HepG2 (cell line): Measurements from ENCODE around the gene BAZ1B. TPM values are rescaled to one million over a fixed set of nuclear protein-coding genes. Genes with fewer than 3 reads are reported as not detected.

Experiments
- BRF2 ChIP-seq: sonication (generic); formaldehyde crosslinking; IDR thresholded peaks from 2 replicates; pipeline ENCODE4 v1.8.1; 2022; ENCODE audit warnings: mild to moderate bottlenecking, missing genetic modification reagents
- CREB3 ChIP-seq: sonication (generic); formaldehyde crosslinking; IDR thresholded peaks from 2 replicates; pipeline ENCODE4 v1.5.0; 2020; ENCODE audit warnings: missing genetic modification reagents
- GPN1 ChIP-seq: sonication (generic); formaldehyde crosslinking; IDR thresholded peaks from 2 replicates; pipeline ENCODE4 v1.5.1; 2020; ENCODE audit warnings: missing genetic modification reagents, borderline replicate concordance
- JUN ChIP-seq: sonication (generic); formaldehyde crosslinking; IDR thresholded peaks from 2 replicates; pipeline ENCODE4 v1.4.0; 2020; ENCODE audit warnings: mild to moderate bottlenecking, missing genetic modification reagents
- KAT2B ChIP-seq: fragments of 150-350 bp; IDR thresholded peaks from 2 replicates; pipeline ENCODE4 v1.6.1; 2014; ENCODE audit warnings: low read depth, low read length, borderline replicate concordance
- LBX2 ChIP-seq: sonication (generic); formaldehyde crosslinking; IDR thresholded peaks from 2 replicates; pipeline ENCODE4 v1.5.0; 2020; ENCODE audit warnings: missing genetic modification reagents, mild to moderate bottlenecking, borderline replicate concordance
- MAZ ChIP-seq, 2 experiments: sonication (generic) in 1 of 2; formaldehyde crosslinking in 1 of 2; IDR thresholded peaks; 2 replicates each; pipeline versions ENCODE4 v1.5.0 to v1.6.1; 2012 to 2020; ENCODE audit warnings: low read depth in 2 of 2, mild to moderate bottlenecking in 2 of 2, borderline replicate concordance in 1 of 2, improper control_type of control experiment in 1 of 2, low read length in 1 of 2, missing genetic modification reagents in 1 of 2, moderate library complexity in 1 of 2
- PTBP1 ChIP-seq: fragments of 200-400 bp; formaldehyde crosslinking; IDR thresholded peaks from 2 replicates; pipeline ENCODE4 v1.6.1; 2018; ENCODE audit warnings: low read length, low read depth; ENCODE audit not compliant: poor library complexity, severe bottlenecking
- RBM39 ChIP-seq: fragments of 200-400 bp; formaldehyde crosslinking; IDR thresholded peaks from one replicate; pipeline ENCODE4 v1.6.1; 2018; ENCODE audit warnings: antibody characterized with exemption, mild to moderate bottlenecking, low read depth, low read length; ENCODE audit not compliant: poor library complexity, severe bottlenecking
- RNF219 ChIP-seq: sonication (generic); formaldehyde crosslinking; IDR thresholded peaks from 2 replicates; pipeline ENCODE4 v1.5.0; 2020; ENCODE audit warnings: mild to moderate bottlenecking, missing genetic modification reagents
- TCF12 ChIP-seq, 2 experiments: fragments of 450-650 bp in 1 of 2; sonication (generic) in 1 of 2; formaldehyde crosslinking in 1 of 2; IDR thresholded peaks; 2 replicates each; pipeline versions ENCODE4 v1.6.1 to v1.8.0; 2017 to 2022; ENCODE audit warnings: antibody characterized with exemption in 1 of 2, mild to moderate bottlenecking in 1 of 2, missing genetic modification reagents in 1 of 2, moderate library complexity in 1 of 2
- ZBTB4 ChIP-seq: sonication (generic); formaldehyde crosslinking; IDR thresholded peaks from 2 replicates; pipeline ENCODE4 v1.4.0; 2020; ENCODE audit warnings: missing genetic modification reagents, mild to moderate bottlenecking, borderline replicate concordance
- ZNF207 ChIP-seq: fragments of 450-650 bp; IDR thresholded peaks from 2 replicates; pipeline ENCODE4 v1.6.1; 2016; ENCODE audit warnings: antibody characterized with exemption, borderline replicate concordance
- ZNF354B ChIP-seq: sonication (generic); formaldehyde crosslinking; IDR thresholded peaks from 2 replicates; pipeline ENCODE4 v1.8.0; 2022; ENCODE audit warnings: mild to moderate bottlenecking, missing genetic modification reagents
- ZNF501 ChIP-seq: sonication (generic); formaldehyde crosslinking; IDR thresholded peaks from 2 replicates; pipeline ENCODE4 v1.5.1; 2020; ENCODE audit warnings: mild to moderate bottlenecking, moderate library complexity, missing genetic modification reagents
- ZNF615 ChIP-seq: sonication (generic); formaldehyde crosslinking; IDR thresholded peaks from 2 replicates; pipeline ENCODE4 v1.5.0; 2020; ENCODE audit warnings: mild to moderate bottlenecking, missing genetic modification reagents, borderline replicate concordance
- ZNF629 ChIP-seq: sonication (generic); formaldehyde crosslinking; conservative IDR thresholded peaks from 2 replicates; pipeline ENCODE4 v1.5.0; 2020; ENCODE audit warnings: missing genetic modification reagents
- ZNF660 ChIP-seq: sonication (generic); formaldehyde crosslinking; IDR thresholded peaks from 2 replicates; pipeline ENCODE4 v1.5.1; 2020; ENCODE audit warnings: mild to moderate bottlenecking, low read depth, missing genetic modification reagents, borderline replicate concordance
- ZNF782 ChIP-seq: sonication (generic); formaldehyde crosslinking; IDR thresholded peaks from 2 replicates; pipeline ENCODE4 v1.4.0; 2020; ENCODE audit warnings: missing genetic modification reagents, mild to moderate bottlenecking, borderline replicate concordance
- polyA plus RNA-seq, 8 experiments: library from polyadenylated mRNA; depleted of rRNA in 3 of 8; stranded (reverse) in 7 of 8; unstranded in 1 of 8; fragments of >200 nt; fragmentation: Illumina TruSeq in 4 of 8; extraction: Trizol in 4 of 8; gene quantifications; 2 replicates each; pipeline versions ENCODE4 v1.2.1 to v1.2.3, GENCODE V29; 2011 to 2016; ENCODE audit warnings: low read depth in 4 of 8, missing spikeins in 1 of 8, mixed read lengths in 1 of 8; ENCODE audit not compliant: insufficient read depth in 1 of 8
- total RNA-seq, 5 experiments: library from RNA; depleted of rRNA; stranded (reverse); fragments of >200 nt; fragmentation: Illumina TruSeq; extraction: Trizol; gene quantifications; 2 replicates each; pipeline ENCODE4 v1.2.3, GENCODE V29; 2016; ENCODE audit warnings: low read depth in 1 of 5

Gene BAZ1B
- total and polyA plus RNA-seq, 2 of the 13 experiments (the other 11 are each of a cell fraction or from before 2014, with no cell fraction given): 18.6 to 69.4 TPM

GRCh38 chr7:73522105-73522872, at the start of gene BAZ1B (continued):
- TF ChIP-seq TCF12 (IDR thresholded peaks at IDR 0.05): no peak
- no peak for TF ChIP-seq TCF12 (CRISPR knock-in tag; IDR thresholded peaks at IDR 0.05)
- no peak; the same call in 1 of the 2 replicates for TF ChIP-seq RNF219 (CRISPR knock-in tag)
- no peak for TF ChIP-seq BRF2 (CRISPR knock-in tag)
- TF ChIP-seq ZNF354B (CRISPR knock-in tag): no peak
- TF ChIP-seq KAT2B: no peak
- no peak for TF ChIP-seq PTBP1
- TF ChIP-seq ZNF629 (CRISPR knock-in tag): no peak
- TF ChIP-seq LBX2 (CRISPR knock-in tag): no peak; the same call in 1 of the 2 replicates
- no peak for TF ChIP-seq ZNF660 (CRISPR knock-in tag)
- peak; percentile 76; the same call in 1 of the 2 replicates for TF ChIP-seq ZNF501
- TF ChIP-seq CREB3 (CRISPR knock-in tag): no peak
- TF ChIP-seq ZBTB4 (CRISPR knock-in tag): peak; percentile 52
- no peak for TF ChIP-seq JUN (CRISPR knock-in tag)
- peak; percentile 95 for TF ChIP-seq RBM39
- no peak for TF ChIP-seq ZNF615
- TF ChIP-seq ZNF207: no peak
- TF ChIP-seq MAZ (IDR thresholded peaks at IDR 0.05; ENCODE audit: borderline replicate concordance, low read depth, low read length): peak; percentile 71; the same call in 1 of the 2 replicates
- peak; percentile 79 for TF ChIP-seq MAZ (CRISPR knock-in tag; IDR thresholded peaks at IDR 0.05; ENCODE audit: low read depth)
- peak; percentile 19; the same call in 1 of the 2 replicates for TF ChIP-seq ZNF782 (CRISPR knock-in tag)
- TF ChIP-seq GPN1: no peak
